Heart right ventricle (tissue), 16 donors: Measurements from ENCODE around the gene PAAF1. TPM values are rescaled to one million over a fixed set of nuclear protein-coding genes. Genes with fewer than 3 reads are reported as not detected.

Experiments
- ATAC-seq, 8 donors: fragments of 200-7000 bp; cut with Tn5 transposase; one replicate each; pipeline ENCODE4 v1.9.1; 2020; ENCODE audit warnings: mild to moderate bottlenecking in 8 of 8, moderate library complexity in 8 of 8, moderate number of reproducible peaks in 1 of 8
- DNase-seq, 2 donors: peaks; one replicate each; pipeline ENCODE4 v3.0.0-alpha.2; 2020
- H3K27ac ChIP-seq, 10 donors: fragments of 200-600 bp; sonication (generic) in 2 of 10; one replicate each; pipeline versions ENCODE4 v1.5.0 to v1.8.0; 2020 to 2022; ENCODE audit warnings: mild to moderate bottlenecking in 3 of 10
- H3K27me3 ChIP-seq, 7 donors: fragments of 200-600 bp; one replicate each; pipeline ENCODE4 v1.8.0; 2021 to 2022; ENCODE audit warnings: mild to moderate bottlenecking in 2 of 7
- H3K36me3 ChIP-seq, 9 donors: fragments of 200-600 bp; sonication (generic) in 1 of 9; one replicate each; pipeline versions ENCODE4 v1.5.0 to v1.8.0; 2020 to 2022; ENCODE audit warnings: mild to moderate bottlenecking in 2 of 9
- H3K4me1 ChIP-seq, 9 donors: fragments of 200-600 bp; sonication (generic) in 1 of 9; one replicate each; pipeline versions ENCODE4 v1.5.0 to v1.8.0; 2020 to 2022; ENCODE audit warnings: mild to moderate bottlenecking in 4 of 9
- H3K4me3 ChIP-seq, 10 donors: fragments of 200-600 bp; sonication (generic) in 2 of 10; one replicate each; pipeline versions ENCODE4 v1.5.0 to v1.8.0; 2020 to 2022; ENCODE audit warnings: mild to moderate bottlenecking in 7 of 10, moderate library complexity in 2 of 10
- H3K9me3 ChIP-seq, 11 donors: fragments of 200-600 bp in 10 of 11; sonication (generic) in 2 of 11; one replicate each; pipeline versions ENCODE4 v1.5.0 to v1.8.0; 2013 to 2022; ENCODE audit warnings: mild to moderate bottlenecking in 2 of 11, control low read depth in 1 of 11, moderate library complexity in 1 of 11
- WGBS, 2 donors: extraction: QIAGEN DNeasy Blood & Tissue Kit; methylation state at CpG; one replicate each; pipeline ENCODE4 v1.1.7; 2013; ENCODE audit warnings: inconsistent platforms in 1 of 2; 5-methylcytosine and 5-hydroxymethylcytosine counted together
- intact Hi-C, 10 donors: fragments of 100-400 bp; cut with DNase I; formaldehyde crosslinking; loops; one replicate each; pipeline versions ENCODE4 v1.11.1 to v1.14.2; 2022
- polyA plus RNA-seq, 2 donors: library from polyadenylated mRNA; stranded (reverse); fragments of 200-250 nt; gene quantifications; one replicate each; pipeline ENCODE4 v1.2.3, GENCODE V29; 2013
- total RNA-seq, 10 donors: library from RNA; stranded (reverse); fragmentation: NEBNext Ultra II Directional in 3 of 10; extraction: Animal tissue kit (Norgen Biotek cat#: 25700) in 3 of 10; gene quantifications; one replicate each; pipeline versions ENCODE4 v1.2.1 to v1.2.4, GENCODE V29; 2021 to 2023
- TF ChIP-seq, protein P1 (sequence below), 9 donors: fragments of 200-600 bp; sonication (generic) in 2 of 9; IDR thresholded peaks; one replicate each; pipeline versions ENCODE4 v1.5.0 to v1.8.0; 2021 to 2022; ENCODE audit warnings: antibody characterized with exemption in 9 of 9, mild to moderate bottlenecking in 5 of 9, moderate library complexity in 1 of 9
- donor health status: Arrhythmogenic right ventricular cardiomyopathy.
- donor health status: ischemic (EF 13 %, LVEDD 7.1; RV severe dilation, severe dysfunction).
- donor health status: healthy with polysubstance abuse.
- donor health status: DM: no; HTN: yes; CAD: no.
- donor health status: DM: no; HTN: no; CAD: no.
- donor health status: ischemic (EF 25% LVEDD 6.9; RV normal size, moderate dysfunction).
- donor health status: ischemic (EF 25% LVEDD 5.7; RV mildly dilated, moderate dysfunction).
- donor health status: healthy.
- donor health status: DM: yes; HTN: yes; CAD: no.
- donor health status: Ischemic cardiomyopathy.
- donor health status: ischemic (EF 35%, LVEDD 5.7; RV mildly dilated, moderate dysfunction).
- donor health status: nonischemic (EF 11% LVEDD 7.7; RV severe dilation, severe dysfunction).
- donor health status: DM: yes; HTN: yes; CAD: no.
- donor health status: PGD.
- donor health status: ischemic (EF 29% LVEDD 5.4; RV normal size, mild dysfunction).
- donor health status: nonischemic (EF 23%, LVEDD 6.1; RV moderate dilation, normal function).

PAAF1 gene
- total and polyA plus RNA-seq, 12 donors = 7.7 to 27.4 (median 12.8) TPM

DNA sequence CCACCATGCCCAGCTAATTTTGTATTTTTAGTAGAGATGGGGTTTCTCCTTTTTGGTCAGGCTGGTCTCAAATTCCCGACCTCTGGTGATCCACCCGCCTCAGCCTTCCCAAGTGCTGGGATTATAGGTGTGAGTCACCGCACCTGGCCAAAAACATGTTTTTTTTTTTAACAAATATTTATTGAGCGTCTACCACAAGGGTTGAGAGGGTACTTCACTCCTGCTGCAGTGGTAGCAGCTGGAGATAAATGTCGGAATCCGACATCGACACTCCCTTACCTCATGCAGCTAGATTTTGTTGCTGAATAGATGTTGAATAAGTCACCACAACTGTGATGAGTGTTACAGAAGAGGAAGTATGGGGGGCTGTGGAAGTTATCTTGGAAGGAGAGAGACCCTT lies 75.0 kb downstream of the PAAF1 start:
- no peak for ATAC-seq
- H3K4me3 ChIP-seq = no peak overlapping the region
- no peaks in the 10 kb centered on the region for H3K36me3 ChIP-seq
- TF ChIP-seq, protein P1, sequence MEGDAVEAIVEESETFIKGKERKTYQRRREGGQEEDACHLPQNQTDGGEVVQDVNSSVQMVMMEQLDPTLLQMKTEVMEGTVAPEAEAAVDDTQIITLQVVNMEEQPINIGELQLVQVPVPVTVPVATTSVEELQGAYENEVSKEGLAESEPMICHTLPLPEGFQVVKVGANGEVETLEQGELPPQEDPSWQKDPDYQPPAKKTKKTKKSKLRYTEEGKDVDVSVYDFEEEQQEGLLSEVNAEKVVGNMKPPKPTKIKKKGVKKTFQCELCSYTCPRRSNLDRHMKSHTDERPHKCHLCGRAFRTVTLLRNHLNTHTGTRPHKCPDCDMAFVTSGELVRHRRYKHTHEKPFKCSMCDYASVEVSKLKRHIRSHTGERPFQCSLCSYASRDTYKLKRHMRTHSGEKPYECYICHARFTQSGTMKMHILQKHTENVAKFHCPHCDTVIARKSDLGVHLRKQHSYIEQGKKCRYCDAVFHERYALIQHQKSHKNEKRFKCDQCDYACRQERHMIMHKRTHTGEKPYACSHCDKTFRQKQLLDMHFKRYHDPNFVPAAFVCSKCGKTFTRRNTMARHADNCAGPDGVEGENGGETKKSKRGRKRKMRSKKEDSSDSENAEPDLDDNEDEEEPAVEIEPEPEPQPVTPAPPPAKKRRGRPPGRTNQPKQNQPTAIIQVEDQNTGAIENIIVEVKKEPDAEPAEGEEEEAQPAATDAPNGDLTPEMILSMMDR (IDR thresholded peaks at IDR 0.05) = no peak
- DNase-seq = no peak
- H3K4me1 ChIP-seq = no peaks in the 10 kb centered on the region
- intact Hi-C loops = no loop called here
- H3K27ac ChIP-seq = no peak overlapping the region
- H3K27me3 ChIP-seq = peaks cover 0 to 15% (median 11%) of the 10 kb centered on the region in 7 donors
- H3K9me3 ChIP-seq = no peaks in the 10 kb centered on the region
- WGBS, 2 donors = 81 to 86% methylated on average over 7 of the region's 7 CpGs

DNA sequence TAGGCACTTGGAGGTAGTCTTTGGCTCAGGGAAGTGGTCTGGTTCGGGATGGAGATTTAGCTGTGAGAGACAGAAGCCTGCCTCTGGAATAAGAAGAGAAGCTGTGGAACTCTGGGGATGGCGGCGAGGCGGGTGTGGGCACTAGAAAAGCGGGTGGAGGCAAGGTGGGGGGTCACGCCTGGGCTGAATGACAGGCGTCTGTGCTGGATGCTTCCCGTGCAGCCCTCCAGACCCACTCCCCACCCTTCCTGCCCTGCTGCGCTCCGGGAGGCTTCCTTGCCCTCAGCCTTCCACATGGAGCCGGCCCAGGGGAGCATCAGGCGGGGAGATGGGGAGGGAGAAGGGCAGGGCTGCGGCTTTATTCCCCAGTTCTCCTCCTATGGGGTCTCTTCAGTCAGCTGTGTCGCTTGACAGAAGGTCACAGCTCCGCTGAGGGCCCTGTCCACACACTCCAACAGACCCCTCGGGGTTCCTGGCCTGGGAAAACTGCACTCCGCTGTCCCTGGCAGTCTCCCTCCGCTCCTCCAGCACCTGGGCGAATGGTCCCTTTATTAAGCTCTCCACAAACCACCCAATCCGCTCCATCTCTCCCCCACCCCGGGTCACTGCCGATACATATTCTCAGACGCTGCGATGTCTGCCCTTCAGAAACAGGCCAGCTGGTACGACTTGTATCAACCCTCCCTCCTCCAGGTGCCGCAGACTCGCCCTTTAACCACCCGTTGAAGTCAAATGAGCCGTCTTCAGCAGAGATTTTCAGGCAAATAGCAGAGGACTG lies 80.3 kb downstream of the PAAF1 start:
- Histone ChIP-seq H3K9me3 (no peaks in the 10 kb centered on the region), H3K36me3 (no peaks in the 10 kb centered on the region), H3K4me3 (no peak overlapping the region), H3K27ac (no peak overlapping the region), H3K27me3 (peaks cover 0 to 34% (median 27%) of the 10 kb centered on the region in 7 donors), H3K4me1 (no peaks in the 10 kb centered on the region)
- ATAC-seq (peak in 1 of 8 donors; percentile 36), DNase-seq (no peak)
- WGBS, 2 donors = 34 to 42% methylated on average over 27 to 29 of the region's 29 CpGs
- TF ChIP-seq, protein P1 (IDR thresholded peaks at IDR 0.05) = no peak
- intact Hi-C loops = no loop called here

DNA sequence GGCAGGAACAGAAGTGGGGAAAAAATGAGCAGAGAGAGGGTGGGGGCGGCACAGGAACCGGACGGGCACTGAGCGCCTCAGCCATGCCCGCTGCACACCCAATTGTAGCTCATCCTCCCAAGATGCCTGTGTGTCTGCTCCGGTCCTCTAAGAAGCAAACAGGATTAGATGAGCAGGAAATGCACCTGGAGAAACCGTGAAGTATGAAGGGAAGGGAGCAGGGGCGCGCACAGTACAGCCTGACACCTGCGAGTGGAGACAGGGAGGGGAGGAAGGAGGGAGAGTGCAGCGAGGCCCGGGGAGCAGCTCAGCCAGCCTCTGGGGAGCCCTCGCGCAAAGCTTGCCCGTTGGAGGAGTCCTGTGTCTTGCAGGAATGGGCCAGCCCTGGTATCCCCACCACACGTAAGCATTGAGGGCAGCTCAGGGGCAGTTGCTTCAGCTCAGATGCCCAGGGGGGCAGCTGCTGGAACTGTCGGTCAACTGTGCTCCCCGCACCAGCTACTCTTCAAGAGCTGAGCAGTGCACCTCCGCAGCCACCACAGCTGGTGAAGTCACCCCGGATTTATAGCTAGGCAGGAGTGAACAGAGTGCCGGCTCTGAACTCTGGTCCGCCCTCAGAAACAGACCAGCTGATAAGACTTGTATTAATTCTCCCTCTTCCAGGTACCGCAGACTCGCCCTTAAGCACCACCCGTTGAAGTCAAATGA lies 81.0 kb downstream of the PAAF1 start:
- no peaks in the 10 kb centered on the region for H3K4me1 ChIP-seq
- H3K9me3 ChIP-seq = no peaks in the 10 kb centered on the region
- 47 to 61% methylated on average over 25 of the region's 25 CpGs for WGBS, 2 donors
- H3K27me3 ChIP-seq = peaks cover 0 to 34% (median 27%) of the 10 kb centered on the region in 7 donors
- no peak for ATAC-seq
- no peak overlapping the region for H3K27ac ChIP-seq
- H3K4me3 ChIP-seq = no peak overlapping the region
- TF ChIP-seq, protein P1 (IDR thresholded peaks at IDR 0.05) = no peak
- DNase-seq = no peak
- H3K36me3 ChIP-seq = no peaks in the 10 kb centered on the region
- intact Hi-C loops = no loop called here

DNA sequence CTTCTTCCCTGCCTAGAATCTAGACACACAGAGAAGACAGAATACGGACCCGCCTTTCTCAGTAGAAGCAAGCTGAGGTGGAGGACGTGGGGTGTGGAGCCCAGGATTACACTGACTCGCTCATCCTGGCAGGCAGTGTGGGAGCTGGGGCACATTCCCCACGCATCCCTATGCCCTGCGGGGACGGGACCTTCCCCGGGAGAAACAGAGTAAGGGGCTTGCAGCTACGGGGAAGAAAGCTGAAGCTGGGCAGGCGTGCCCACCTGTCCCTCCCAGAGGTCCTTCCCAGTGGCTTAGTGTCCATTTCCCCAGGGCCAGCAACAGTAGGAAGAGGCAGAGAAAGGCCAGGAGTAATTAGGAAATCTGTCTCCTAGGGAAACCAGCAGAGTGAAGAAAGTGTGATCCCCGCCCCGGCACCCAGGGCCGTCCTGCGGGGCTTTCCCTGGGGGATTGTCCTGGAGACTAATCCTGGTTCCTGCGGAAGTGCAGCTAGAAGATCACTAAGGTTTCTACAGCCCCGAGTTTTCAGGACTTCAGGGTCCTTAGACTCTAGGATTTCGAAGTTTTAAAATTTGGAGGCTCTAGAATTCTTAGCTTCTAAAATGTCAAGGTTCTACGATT lies 81.8 kb downstream of the PAAF1 start:
- Histone ChIP-seq H3K4me1 (peaks cover 0 to 1% (median 0%) of the 10 kb centered on the region in 9 donors), H3K36me3 (no peaks in the 10 kb centered on the region), H3K9me3 (no peaks in the 10 kb centered on the region), H3K27me3 (peaks cover 0 to 34% (median 27%) of the 10 kb centered on the region in 7 donors), H3K27ac (no peak overlapping the region), H3K4me3 (no peak overlapping the region)
- TF ChIP-seq, protein P1 (IDR thresholded peaks at IDR 0.05) = no peak
- no peak for ATAC-seq
- no peak for DNase-seq
- WGBS, 2 donors = 77% methylated on average over 18 of the region's 18 CpGs
- intact Hi-C loops = no loop called here
